ENCODE results near the gene LDLRAD3. TPM values are rescaled to one million over a fixed set of nuclear protein-coding genes. Genes with fewer than 3 reads are reported as not detected.

LDLRAD3 gene
- total RNA-seq, 1 experiment from 2014 or later = 15.3 TPM

DNA sequence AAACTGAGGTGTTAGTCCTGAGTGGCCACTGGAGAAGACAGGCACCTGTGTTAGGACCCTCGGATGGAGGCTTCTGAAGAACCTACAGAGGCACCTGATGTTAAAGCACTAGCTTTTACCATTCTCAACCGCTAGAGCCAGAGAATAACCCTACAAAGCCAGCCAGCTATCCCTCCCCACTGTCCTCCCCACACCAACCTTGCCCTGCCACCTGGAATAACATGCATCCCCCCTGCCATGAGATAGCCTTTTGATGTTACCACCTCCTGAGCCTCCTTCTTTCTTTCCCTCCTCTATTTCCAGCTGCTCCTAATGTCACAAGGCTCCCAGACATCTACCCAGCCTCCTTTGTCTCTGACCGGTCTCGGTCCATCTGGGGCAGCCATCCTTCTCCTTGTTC lies 317.2 kb downstream of the LDLRAD3 start:
- Histone ChIP-seq H4K20me1 (ENCODE audit: low read length) (no peaks in the 10 kb centered on the region), H3K9ac (ENCODE audit: low read length) (no peak overlapping the region), H3K9me3 (ENCODE audit: low read length) (no peaks in the 10 kb centered on the region), H3F3A (ENCODE audit: low read length, unreplicated experiment) (no peaks in the 10 kb centered on the region), H3K9me2 (replicated peaks; ENCODE audit: low read length) (no peaks in the 10 kb centered on the region), H3K27ac (ENCODE audit: low read length) (no peak overlapping the region), H2AFZ (ENCODE audit: low read length) (no peak overlapping the region), H3K4me1 (ENCODE audit: insufficient read depth, low read length) (peaks cover 6% of the 10 kb centered on the region; the same call in 1 of the 2 replicates), H3K36me3 (ENCODE audit: low read depth, low read length) (no peaks in the 10 kb centered on the region), H3K4me2 (ENCODE audit: low read length) (no peak overlapping the region), H3K27me3 (ENCODE audit: low read length) (no peaks in the 10 kb centered on the region), H3K4me3 (ENCODE audit: low read length) (no peak overlapping the region), H3K79me2 (ENCODE audit: low read length) (no peaks in the 10 kb centered on the region)
- no TSS peak for BruUV-seq (replicated peaks)
- intact Hi-C loops (cut with micrococcal nuclease) = no loop called here
- TF ChIP-seq EZH2 (IDR thresholded peaks at IDR 0.05; ENCODE audit: low read length, unreplicated experiment) = no peak
- TF ChIP-seq EZH2phosphoT487 (IDR thresholded peaks at IDR 0.05; ENCODE audit: borderline replicate concordance, low read length) = no peak
- TF ChIP-seq, protein P1, sequence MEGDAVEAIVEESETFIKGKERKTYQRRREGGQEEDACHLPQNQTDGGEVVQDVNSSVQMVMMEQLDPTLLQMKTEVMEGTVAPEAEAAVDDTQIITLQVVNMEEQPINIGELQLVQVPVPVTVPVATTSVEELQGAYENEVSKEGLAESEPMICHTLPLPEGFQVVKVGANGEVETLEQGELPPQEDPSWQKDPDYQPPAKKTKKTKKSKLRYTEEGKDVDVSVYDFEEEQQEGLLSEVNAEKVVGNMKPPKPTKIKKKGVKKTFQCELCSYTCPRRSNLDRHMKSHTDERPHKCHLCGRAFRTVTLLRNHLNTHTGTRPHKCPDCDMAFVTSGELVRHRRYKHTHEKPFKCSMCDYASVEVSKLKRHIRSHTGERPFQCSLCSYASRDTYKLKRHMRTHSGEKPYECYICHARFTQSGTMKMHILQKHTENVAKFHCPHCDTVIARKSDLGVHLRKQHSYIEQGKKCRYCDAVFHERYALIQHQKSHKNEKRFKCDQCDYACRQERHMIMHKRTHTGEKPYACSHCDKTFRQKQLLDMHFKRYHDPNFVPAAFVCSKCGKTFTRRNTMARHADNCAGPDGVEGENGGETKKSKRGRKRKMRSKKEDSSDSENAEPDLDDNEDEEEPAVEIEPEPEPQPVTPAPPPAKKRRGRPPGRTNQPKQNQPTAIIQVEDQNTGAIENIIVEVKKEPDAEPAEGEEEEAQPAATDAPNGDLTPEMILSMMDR (conservative IDR thresholded peaks at IDR 0.05; ENCODE audit: low read depth, low read length) = no peak
- ATAC-seq (no peak), DNase-seq (no peak)
- CTCF ChIA-PET = interaction anchor here (0.6 kb wide), 1 partner anchor 464 kb away, joined by 3 read pairs; no protein-coding TSS in a partner anchor
- POLR2A ChIA-PET (ENCODE audit: unreplicated experiment) = no interaction called here

DNA sequence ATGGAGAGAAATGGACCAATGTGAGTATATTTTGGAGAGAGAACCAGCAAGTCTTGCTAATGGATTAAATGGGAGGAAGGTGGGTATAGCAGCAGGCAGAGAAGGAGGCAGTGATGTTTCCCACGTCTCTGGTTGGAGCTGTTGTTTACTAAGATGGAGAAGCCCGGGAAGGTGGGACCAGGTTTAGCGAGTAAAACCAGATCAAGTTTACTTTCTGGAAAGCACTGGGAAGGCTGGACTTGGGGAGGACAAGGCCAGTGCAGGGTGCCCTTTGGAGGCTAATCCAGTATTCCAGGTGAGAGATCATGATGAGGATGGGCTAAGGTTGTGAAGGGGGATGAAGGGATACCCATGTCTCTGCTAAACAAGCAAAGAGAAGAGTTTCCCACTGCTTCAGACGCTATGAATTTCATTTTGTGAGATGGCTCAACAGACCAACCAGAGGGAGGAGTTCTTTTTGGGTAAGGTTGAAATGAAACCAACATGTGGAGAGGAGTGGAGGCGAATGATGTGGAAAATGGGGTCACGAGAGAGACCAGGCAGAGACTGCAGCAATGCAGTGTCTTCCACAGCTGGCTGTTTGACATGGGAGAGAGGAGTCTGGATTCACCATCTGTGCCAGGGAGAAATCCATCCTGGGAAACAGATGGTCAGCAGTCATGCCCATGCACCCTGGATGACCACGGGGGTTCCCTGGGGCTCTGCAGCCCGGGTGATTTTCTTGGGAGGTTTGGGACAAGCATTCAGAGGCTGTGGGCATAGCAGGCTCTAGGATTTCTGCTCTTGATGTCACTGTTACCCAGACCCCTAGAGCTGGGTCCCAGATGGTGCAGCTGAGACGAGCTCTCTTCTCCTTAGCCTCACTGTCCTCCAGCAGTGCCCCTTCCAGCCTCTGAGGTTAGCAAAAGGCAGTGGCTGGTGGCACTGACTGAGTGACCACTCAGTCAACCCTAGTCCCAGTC lies 320.4 kb downstream of the LDLRAD3 start:
- no peak overlapping the region for H2AFZ ChIP-seq (ENCODE audit: low read length)
- ChIA-PET POLR2A (ENCODE audit: unreplicated experiment) (no interaction called here), CTCF (interaction anchor here (1.0 to 1.5 kb wide), 2 partner anchors 132 to 442 kb away, joined by 5 to 6 read pairs; no protein-coding TSS in a partner anchor)
- H3K36me3 ChIP-seq (ENCODE audit: low read depth, low read length) = no peaks in the 10 kb centered on the region
- TF ChIP-seq EZH2phosphoT487 (IDR thresholded peaks at IDR 0.05; ENCODE audit: borderline replicate concordance, low read length) = no peak
- TF ChIP-seq, protein P1 (conservative IDR thresholded peaks at IDR 0.05; ENCODE audit: low read depth, low read length) = no peak
- TF ChIP-seq EZH2 (IDR thresholded peaks at IDR 0.05; ENCODE audit: low read length, unreplicated experiment) = no peak
- DNase-seq = no peak
- H3K27ac ChIP-seq (ENCODE audit: low read length) = no peak overlapping the region
- no peaks in the 10 kb centered on the region for H3K9me3 ChIP-seq (ENCODE audit: low read length)
- no peak for ATAC-seq
- H3K4me2 ChIP-seq (ENCODE audit: low read length) = no peak overlapping the region
- BruUV-seq (replicated peaks) = no TSS peak
- no peak overlapping the region for H3K9ac ChIP-seq (ENCODE audit: low read length)
- no peaks in the 10 kb centered on the region for H3K4me1 ChIP-seq (ENCODE audit: insufficient read depth, low read length)
- no peaks in the 10 kb centered on the region for H4K20me1 ChIP-seq (ENCODE audit: low read length)
- no peak overlapping the region for H3K4me3 ChIP-seq (ENCODE audit: low read length)
- no peaks in the 10 kb centered on the region for H3K27me3 ChIP-seq (ENCODE audit: low read length)
- no peaks in the 10 kb centered on the region for H3F3A ChIP-seq (ENCODE audit: low read length, unreplicated experiment)
- intact Hi-C loops (cut with micrococcal nuclease) = no loop called here
- no peaks in the 10 kb centered on the region for H3K9me2 ChIP-seq (replicated peaks; ENCODE audit: low read length)
- H3K79me2 ChIP-seq (ENCODE audit: low read length) = no peaks in the 10 kb centered on the region

DNA sequence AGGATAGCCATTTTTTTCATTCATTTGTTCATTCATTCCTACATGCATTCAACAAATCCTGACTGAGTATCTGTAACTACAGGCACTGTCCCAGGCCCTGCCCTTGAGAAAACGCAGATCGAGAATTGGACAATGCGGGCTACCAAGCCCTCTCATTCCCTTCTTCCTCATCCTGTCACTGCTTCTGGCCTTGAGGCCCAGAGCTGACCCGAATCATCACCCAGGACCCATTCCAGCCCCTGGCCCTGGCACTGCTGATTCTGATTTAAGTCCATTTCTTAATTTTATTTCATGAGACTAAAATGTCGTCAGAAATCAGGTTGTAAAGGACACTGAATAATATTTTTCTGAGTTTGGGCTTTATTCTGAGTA lies 321.1 kb downstream of the LDLRAD3 start:
- DNase-seq = no peak
- Histone ChIP-seq H3K27ac (ENCODE audit: low read length) (no peak overlapping the region), H4K20me1 (ENCODE audit: low read length) (no peaks in the 10 kb centered on the region), H2AFZ (ENCODE audit: low read length) (no peak overlapping the region), H3K27me3 (ENCODE audit: low read length) (no peaks in the 10 kb centered on the region), H3K9me3 (ENCODE audit: low read length) (no peaks in the 10 kb centered on the region), H3K36me3 (ENCODE audit: low read depth, low read length) (no peaks in the 10 kb centered on the region), H3K4me2 (ENCODE audit: low read length) (no peak overlapping the region), H3K4me1 (ENCODE audit: insufficient read depth, low read length) (no peaks in the 10 kb centered on the region), H3K4me3 (ENCODE audit: low read length) (no peak overlapping the region), H3K79me2 (ENCODE audit: low read length) (no peaks in the 10 kb centered on the region), H3F3A (ENCODE audit: low read length, unreplicated experiment) (no peaks in the 10 kb centered on the region), H3K9ac (ENCODE audit: low read length) (no peak overlapping the region), H3K9me2 (replicated peaks; ENCODE audit: low read length) (no peaks in the 10 kb centered on the region)
- TF ChIP-seq EZH2 (IDR thresholded peaks at IDR 0.05; ENCODE audit: low read length, unreplicated experiment) (no peak), EZH2phosphoT487 (IDR thresholded peaks at IDR 0.05; ENCODE audit: borderline replicate concordance, low read length) (no peak)
- TF ChIP-seq, protein P1 (conservative IDR thresholded peaks at IDR 0.05; ENCODE audit: low read depth, low read length) = no peak
- intact Hi-C loops (cut with micrococcal nuclease) = loop anchor here (5.0 kb wide), 3 partner anchors 228 to 803 kb away; no protein-coding TSS in a partner anchor
- ChIA-PET POLR2A (ENCODE audit: unreplicated experiment) (no interaction called here), CTCF (interaction anchor here (1.5 to 2.6 kb wide), 2 partner anchors 133 to 443 kb away, joined by 5 to 20 read pairs; no protein-coding TSS in a partner anchor)
- ATAC-seq = no peak
- BruUV-seq (replicated peaks) = no TSS peak

All from PC-3 (cell line).